ENCODE data around the gene DLGAP1. TPM values are rescaled to one million over a fixed set of nuclear protein-coding genes. Genes with fewer than 3 reads are reported as not detected.

Gene DLGAP1
- total and polyA plus RNA-seq, 2 of the 13 experiments (the other 11 are each of a cell fraction or from before 2014, with no cell fraction given): 0.01 TPM; not detected in 1

DNA sequence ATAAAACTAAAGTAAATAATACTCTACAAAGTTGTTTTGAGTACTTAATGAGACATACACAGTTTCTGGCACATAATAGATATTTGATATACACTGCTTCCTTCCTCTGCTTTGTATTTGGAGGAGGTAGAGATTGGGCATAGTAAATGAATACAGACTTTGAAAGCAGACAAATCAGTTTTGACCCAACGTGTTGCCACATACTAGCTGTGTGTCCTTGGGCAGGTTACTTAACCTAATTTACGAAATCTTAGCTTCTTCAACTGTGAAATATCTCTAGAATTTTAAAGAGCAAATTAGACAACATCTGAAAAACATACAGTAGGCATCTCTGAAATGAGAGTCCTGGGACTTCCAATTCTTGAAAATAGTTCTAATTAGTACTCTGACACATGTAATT is 579.7 kb downstream of the DLGAP1 start:
- 0% methylated on average over 2 of the region's 2 CpGs for WGBS (ENCODE audit: low lambda C conversion rate)
- no TSS peak for BruUV-seq (replicated peaks)
- CTCF ChIA-PET (ENCODE audit: low intra/inter-chr PET ratio, low total read pairs): no interaction called here
- DNase-seq (ENCODE audit: low spot score): no peak
- intact Hi-C loops (cut with micrococcal nuclease; ENCODE audit: unreplicated experiment): no loop called here
- Histone ChIP-seq H3K4me2 (ENCODE audit: low read depth, low read length) (no peak overlapping the region), H4K20me1 (ENCODE audit: insufficient read depth, low read length) (no peaks in the 10 kb centered on the region), H2AFZ (ENCODE audit: low read length) (no peak overlapping the region), H3K4me3 (replicated peaks in 1 of 3; ENCODE audit: insufficient read depth in 1 of 3, low read depth in 2 of 3, low read length in 3 of 3) (no peak overlapping the region), H3K9me3 (ENCODE audit: low read length) (no peaks in the 10 kb centered on the region), H3K9ac (ENCODE audit: insufficient read depth, low read depth, low read length) (no peak overlapping the region), H3K79me2 (ENCODE audit: insufficient read depth, low read length) (no peaks in the 10 kb centered on the region), H3K27ac (ENCODE audit: extremely low read length, insufficient read depth, low read length) (no peak overlapping the region), H3K27me3 (ENCODE audit: control insufficient read depth in 1 of 2, insufficient read depth in 2 of 2, low read length in 2 of 2) (peaks cover 0 to 17% of the 10 kb centered on the region in 2 experiments; a peak in 1 of 5 replicates), H3K4me1 (ENCODE audit: insufficient read depth, low read length) (no peaks in the 10 kb centered on the region), H3K36me3 (replicated peaks in 1 of 2; ENCODE audit: control insufficient read depth in 1 of 2, insufficient read depth in 2 of 2, low read length in 2 of 2) (no peaks in the 10 kb centered on the region)
- TF ChIP-seq, protein P1, sequence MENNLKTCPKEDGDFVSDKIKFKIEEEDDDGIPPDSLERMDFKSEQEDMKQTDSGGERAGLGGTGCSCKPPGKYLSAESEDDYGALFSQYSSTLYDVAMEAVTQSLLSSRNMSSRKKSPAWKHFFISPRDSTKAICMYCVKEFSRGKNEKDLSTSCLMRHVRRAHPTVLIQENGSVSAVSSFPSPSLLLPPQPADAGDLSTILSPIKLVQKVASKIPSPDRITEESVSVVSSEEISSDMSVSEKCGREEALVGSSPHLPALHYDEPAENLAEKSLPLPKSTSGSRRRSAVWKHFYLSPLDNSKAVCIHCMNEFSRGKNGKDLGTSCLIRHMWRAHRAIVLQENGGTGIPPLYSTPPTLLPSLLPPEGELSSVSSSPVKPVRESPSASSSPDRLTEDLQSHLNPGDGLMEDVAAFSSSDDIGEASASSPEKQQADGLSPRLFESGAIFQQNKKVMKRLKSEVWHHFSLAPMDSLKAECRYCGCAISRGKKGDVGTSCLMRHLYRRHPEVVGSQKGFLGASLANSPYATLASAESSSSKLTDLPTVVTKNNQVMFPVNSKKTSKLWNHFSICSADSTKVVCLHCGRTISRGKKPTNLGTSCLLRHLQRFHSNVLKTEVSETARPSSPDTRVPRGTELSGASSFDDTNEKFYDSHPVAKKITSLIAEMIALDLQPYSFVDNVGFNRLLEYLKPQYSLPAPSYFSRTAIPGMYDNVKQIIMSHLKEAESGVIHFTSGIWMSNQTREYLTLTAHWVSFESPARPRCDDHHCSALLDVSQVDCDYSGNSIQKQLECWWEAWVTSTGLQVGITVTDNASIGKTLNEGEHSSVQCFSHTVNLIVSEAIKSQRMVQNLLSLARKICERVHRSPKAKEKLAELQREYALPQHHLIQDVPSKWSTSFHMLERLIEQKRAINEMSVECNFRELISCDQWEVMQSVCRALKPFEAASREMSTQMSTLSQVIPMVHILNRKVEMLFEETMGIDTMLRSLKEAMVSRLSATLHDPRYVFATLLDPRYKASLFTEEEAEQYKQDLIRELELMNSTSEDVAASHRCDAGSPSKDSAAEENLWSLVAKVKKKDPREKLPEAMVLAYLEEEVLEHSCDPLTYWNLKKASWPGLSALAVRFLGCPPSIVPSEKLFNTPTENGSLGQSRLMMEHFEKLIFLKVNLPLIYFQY (CRISPR knock-in tag; IDR thresholded peaks at IDR 0.05; ENCODE audit: borderline replicate concordance): no peak
- TF ChIP-seq FOXK2 (IDR thresholded peaks at IDR 0.05) (no peak), JARID2 (CRISPR knock-in tag; IDR thresholded peaks at IDR 0.05; ENCODE audit: insufficient replicate concordance) (no peak), CBFB (CRISPR knock-in tag; IDR thresholded peaks at IDR 0.05) (no peak), GATA4 (IDR thresholded peaks at IDR 0.05; ENCODE audit: borderline replicate concordance, low read depth) (no peak), ZNF17 (CRISPR knock-in tag; IDR thresholded peaks at IDR 0.05) (no peak), THAP11 (CRISPR knock-in tag; IDR thresholded peaks at IDR 0.05) (no peak), ZFP36L2 (CRISPR knock-in tag; IDR thresholded peaks at IDR 0.05) (no peak), PTBP1 (IDR thresholded peaks at IDR 0.05; ENCODE audit: low read depth, low read length, poor library complexity, severe bottlenecking) (no peak), ZNF3 (CRISPR knock-in tag; IDR thresholded peaks at IDR 0.05) (no peak), FOSL2 (CRISPR knock-in tag; IDR thresholded peaks at IDR 0.05) (no peak), ZIK1 (CRISPR knock-in tag; IDR thresholded peaks at IDR 0.05; ENCODE audit: borderline replicate concordance, low read depth) (no peak)
- TF ChIP-seq, protein P2, sequence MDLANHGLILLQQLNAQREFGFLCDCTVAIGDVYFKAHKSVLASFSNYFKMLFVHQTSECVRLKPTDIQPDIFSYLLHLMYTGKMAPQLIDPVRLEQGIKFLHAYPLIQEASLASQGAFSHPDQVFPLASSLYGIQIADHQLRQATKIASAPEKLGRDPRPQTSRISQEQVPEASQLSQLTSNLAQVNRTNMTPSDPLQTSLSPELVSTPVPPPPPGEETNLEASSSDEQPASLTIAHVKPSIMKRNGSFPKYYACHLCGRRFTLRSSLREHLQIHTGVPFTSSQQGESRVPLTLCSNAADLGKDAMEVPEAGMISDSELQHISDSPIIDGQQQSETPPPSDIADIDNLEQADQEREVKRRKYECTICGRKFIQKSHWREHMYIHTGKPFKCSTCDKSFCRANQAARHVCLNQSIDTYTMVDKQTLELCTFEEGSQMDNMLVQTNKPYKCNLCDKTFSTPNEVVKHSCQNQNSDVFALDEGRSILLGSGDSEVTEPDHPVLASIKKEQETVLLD (CRISPR knock-in tag; IDR thresholded peaks at IDR 0.05; ENCODE audit: low read depth): no peak
- TF ChIP-seq, protein P3, sequence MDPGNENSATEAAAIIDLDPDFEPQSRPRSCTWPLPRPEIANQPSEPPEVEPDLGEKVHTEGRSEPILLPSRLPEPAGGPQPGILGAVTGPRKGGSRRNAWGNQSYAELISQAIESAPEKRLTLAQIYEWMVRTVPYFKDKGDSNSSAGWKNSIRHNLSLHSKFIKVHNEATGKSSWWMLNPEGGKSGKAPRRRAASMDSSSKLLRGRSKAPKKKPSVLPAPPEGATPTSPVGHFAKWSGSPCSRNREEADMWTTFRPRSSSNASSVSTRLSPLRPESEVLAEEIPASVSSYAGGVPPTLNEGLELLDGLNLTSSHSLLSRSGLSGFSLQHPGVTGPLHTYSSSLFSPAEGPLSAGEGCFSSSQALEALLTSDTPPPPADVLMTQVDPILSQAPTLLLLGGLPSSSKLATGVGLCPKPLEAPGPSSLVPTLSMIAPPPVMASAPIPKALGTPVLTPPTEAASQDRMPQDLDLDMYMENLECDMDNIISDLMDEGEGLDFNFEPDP (CRISPR knock-in tag; conservative IDR thresholded peaks at IDR 0.05): no peak
- in situ Hi-C loops (cut with HindIII; ENCODE audit: extremely low pct_ligation_motif_present, low pct_unique_long_range_greater_than_20kb): no loop called here
- FAIRE-seq: no peak
- POLR2A ChIA-PET: no interaction called here
- ATAC-seq: no peak

All from HepG2 (cell line).